ENCODE results near the gene FRAT2.
A peak's percentile ranks its signal among the peaks of the same experiment; 100 is the strongest.

DNA sequence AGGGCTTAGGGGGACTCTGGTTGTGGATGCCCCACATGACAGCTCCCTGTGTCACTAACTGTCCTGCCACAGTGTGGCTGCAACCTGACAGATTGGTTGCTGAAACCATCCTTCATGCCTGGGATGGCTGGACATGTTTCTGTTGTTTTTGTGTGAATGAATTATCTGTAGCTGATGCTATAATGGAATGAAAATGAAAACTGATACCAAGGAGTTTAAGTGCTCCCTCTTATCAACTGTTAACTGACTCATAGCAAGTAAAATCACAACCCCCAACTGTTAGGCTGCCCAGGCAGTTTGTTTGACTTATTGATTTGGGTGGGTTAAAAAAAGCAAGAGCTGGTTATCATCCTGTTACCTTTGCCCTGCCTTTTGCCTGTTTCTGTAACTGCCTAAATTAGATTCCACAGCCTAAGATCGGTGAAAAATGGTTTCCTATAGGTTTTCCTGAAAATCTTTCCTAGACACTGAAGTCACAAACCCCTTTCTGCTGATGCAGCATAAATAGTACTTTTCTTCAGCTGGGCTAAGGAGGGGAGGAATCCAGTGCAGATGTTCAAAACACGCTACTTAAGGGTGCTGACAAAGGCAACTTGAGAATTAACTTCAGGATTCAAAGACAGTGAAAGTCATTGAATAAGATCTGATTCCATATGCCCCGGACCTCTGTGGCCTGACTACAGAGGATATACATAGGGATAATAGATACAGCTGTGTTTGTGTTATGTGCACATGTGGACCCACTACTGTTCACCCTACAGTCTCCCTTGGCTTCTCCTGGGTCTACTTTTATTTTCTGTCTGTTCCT is 5.7 kb downstream of the FRAT2 start:
- peak; percentile 86 for TF ChIP-seq YY1 (IDR thresholded peaks at IDR 0.05)
- no peak for TF ChIP-seq NR2F2 (IDR thresholded peaks at IDR 0.05)
- TF ChIP-seq, protein P1, sequence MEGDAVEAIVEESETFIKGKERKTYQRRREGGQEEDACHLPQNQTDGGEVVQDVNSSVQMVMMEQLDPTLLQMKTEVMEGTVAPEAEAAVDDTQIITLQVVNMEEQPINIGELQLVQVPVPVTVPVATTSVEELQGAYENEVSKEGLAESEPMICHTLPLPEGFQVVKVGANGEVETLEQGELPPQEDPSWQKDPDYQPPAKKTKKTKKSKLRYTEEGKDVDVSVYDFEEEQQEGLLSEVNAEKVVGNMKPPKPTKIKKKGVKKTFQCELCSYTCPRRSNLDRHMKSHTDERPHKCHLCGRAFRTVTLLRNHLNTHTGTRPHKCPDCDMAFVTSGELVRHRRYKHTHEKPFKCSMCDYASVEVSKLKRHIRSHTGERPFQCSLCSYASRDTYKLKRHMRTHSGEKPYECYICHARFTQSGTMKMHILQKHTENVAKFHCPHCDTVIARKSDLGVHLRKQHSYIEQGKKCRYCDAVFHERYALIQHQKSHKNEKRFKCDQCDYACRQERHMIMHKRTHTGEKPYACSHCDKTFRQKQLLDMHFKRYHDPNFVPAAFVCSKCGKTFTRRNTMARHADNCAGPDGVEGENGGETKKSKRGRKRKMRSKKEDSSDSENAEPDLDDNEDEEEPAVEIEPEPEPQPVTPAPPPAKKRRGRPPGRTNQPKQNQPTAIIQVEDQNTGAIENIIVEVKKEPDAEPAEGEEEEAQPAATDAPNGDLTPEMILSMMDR (IDR thresholded peaks at IDR 0.05; ENCODE audit: low read depth, low read length, missing input control) = no peak
- peak; percentile 77 to 90 for TF ChIP-seq RXRA (IDR thresholded peaks at IDR 0.05)
- TF ChIP-seq, protein P2, sequence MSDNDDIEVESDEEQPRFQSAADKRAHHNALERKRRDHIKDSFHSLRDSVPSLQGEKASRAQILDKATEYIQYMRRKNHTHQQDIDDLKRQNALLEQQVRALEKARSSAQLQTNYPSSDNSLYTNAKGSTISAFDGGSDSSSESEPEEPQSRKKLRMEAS (IDR thresholded peaks at IDR 0.05) = peak; percentile 83
- TF ChIP-seq, protein P3, sequence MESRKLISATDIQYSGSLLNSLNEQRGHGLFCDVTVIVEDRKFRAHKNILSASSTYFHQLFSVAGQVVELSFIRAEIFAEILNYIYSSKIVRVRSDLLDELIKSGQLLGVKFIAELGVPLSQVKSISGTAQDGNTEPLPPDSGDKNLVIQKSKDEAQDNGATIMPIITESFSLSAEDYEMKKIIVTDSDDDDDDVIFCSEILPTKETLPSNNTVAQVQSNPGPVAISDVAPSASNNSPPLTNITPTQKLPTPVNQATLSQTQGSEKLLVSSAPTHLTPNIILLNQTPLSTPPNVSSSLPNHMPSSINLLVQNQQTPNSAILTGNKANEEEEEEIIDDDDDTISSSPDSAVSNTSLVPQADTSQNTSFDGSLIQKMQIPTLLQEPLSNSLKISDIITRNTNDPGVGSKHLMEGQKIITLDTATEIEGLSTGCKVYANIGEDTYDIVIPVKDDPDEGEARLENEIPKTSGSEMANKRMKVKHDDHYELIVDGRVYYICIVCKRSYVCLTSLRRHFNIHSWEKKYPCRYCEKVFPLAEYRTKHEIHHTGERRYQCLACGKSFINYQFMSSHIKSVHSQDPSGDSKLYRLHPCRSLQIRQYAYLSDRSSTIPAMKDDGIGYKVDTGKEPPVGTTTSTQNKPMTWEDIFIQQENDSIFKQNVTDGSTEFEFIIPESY (IDR thresholded peaks at IDR 0.05) = peak; percentile 68
- TF ChIP-seq TAF1 (conservative IDR thresholded peaks at IDR 0.05) = no peak
- peak; percentile 19 to 63 for TF ChIP-seq EGR1 (IDR thresholded peaks at IDR 0.05; ENCODE audit: low read depth in 2 of 2)
- TF ChIP-seq, protein P4, sequence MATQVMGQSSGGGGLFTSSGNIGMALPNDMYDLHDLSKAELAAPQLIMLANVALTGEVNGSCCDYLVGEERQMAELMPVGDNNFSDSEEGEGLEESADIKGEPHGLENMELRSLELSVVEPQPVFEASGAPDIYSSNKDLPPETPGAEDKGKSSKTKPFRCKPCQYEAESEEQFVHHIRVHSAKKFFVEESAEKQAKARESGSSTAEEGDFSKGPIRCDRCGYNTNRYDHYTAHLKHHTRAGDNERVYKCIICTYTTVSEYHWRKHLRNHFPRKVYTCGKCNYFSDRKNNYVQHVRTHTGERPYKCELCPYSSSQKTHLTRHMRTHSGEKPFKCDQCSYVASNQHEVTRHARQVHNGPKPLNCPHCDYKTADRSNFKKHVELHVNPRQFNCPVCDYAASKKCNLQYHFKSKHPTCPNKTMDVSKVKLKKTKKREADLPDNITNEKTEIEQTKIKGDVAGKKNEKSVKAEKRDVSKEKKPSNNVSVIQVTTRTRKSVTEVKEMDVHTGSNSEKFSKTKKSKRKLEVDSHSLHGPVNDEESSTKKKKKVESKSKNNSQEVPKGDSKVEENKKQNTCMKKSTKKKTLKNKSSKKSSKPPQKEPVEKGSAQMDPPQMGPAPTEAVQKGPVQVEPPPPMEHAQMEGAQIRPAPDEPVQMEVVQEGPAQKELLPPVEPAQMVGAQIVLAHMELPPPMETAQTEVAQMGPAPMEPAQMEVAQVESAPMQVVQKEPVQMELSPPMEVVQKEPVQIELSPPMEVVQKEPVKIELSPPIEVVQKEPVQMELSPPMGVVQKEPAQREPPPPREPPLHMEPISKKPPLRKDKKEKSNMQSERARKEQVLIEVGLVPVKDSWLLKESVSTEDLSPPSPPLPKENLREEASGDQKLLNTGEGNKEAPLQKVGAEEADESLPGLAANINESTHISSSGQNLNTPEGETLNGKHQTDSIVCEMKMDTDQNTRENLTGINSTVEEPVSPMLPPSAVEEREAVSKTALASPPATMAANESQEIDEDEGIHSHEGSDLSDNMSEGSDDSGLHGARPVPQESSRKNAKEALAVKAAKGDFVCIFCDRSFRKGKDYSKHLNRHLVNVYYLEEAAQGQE (IDR thresholded peaks at IDR 0.05) = peak; percentile 81
- peak; percentile 34 to 86 for TF ChIP-seq JUND (IDR thresholded peaks at IDR 0.05)
